ENCODE results near the gene POLA2.
"Not testable (repeated sequence)": the region's sequence is repeated elsewhere in the genome, so short reads cannot be mapped to it uniquely, and the experiment has no call there.

Gene POLA2

DNA sequence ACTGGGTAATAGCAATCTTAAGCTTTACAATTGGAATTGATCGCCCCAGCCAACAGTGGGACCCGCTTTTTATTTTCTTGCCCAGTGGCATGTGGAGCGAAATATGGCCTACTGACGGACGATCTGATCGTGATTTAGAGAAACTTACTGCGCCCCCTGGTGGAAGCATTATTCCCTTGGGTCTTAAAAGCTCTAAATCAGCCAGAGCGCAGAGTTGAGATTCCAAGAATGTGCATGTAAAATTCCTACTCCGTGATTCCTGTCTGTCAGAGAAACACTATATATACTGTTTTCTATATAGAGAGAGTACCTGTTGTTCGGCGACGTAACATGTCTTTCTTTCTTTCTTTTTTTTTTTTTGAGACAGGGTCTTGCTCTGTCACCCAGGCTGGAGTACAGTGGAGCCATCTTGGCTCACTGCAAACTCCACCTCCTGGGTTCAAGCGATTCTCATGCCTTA lies 68.2 kb downstream of the POLA2 start:
- DNase-seq (ENCODE audit: low read depth in 1 of 2, low spot score in 1 of 2), result peak; percentile 36 to 61

DNA sequence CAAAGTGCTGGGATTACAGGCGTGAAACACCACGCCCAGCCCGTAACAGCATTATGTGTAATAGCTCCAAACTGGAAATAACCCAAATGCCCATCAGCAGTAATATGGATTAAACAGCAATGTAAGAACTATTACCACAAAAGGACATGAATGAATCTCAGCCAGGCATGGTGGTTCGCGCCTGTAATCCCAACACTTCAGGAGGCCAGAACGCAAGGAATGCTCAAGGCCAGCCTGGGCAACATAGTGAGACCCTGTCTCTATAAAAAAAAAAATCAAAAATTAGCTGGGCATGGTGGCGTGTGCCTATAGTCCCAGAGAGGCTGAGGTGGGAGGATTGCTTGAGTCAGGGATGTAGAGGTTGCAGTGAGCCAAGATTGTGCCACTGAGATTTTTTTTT lies 68.8 kb downstream of the POLA2 start:
- DNase-seq (ENCODE audit: low read depth in 1 of 2, low spot score in 1 of 2), result no peak

DNA sequence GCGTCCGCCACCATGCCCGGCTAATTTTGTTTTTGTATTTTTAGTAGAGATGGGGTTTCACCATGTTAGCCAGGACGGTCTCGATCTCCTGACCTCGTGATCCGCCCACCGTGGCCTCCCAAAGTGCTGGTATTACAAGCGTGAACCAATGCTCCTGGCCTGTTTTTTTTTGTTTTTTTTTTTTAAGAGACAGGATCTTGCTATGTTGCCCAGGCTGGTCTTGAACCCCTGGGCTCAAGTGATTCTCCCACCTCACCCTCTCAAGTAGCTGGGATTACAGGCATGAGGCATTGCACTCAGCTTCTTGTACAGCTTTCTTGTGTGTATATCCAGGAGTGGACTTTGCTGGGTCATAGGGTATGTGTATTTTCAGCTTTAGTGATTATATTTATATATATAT lies 70.8 kb downstream of the POLA2 start:
- DNase-seq (ENCODE audit: low read depth in 1 of 2, low spot score in 1 of 2), result not testable (repeated sequence)

DNA sequence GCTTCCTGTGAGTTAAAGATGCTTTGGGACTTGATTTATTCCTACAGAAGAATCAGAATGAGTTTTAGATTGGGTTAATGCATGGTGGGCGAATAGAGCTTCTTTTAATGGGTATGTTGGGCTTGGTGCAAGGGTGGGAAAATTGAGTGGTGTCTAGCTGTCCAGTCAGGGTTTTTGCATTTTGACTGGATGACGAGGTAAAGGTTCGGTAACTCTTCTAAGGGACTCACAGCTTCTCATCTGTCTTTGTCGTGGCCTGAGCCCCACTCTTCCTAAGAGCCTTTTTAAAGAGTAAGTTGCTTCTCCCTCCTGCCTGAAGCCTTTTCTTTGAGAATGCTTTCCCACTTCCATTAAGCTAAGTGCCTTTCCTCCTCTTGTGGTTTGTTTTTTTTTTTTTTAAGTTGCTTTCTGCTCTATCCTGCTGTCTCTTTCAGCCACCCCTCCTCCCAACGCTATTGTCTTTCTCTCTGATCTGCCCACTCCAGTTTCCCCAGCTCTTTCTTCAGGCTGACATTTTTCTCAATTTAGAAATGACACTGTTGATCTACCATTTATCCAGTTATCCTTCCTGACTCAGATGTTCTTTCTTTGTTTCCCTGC lies 73.0 kb downstream of the POLA2 start:
- no peak for DNase-seq (ENCODE audit: low read depth in 1 of 2, low spot score in 1 of 2)

DNA sequence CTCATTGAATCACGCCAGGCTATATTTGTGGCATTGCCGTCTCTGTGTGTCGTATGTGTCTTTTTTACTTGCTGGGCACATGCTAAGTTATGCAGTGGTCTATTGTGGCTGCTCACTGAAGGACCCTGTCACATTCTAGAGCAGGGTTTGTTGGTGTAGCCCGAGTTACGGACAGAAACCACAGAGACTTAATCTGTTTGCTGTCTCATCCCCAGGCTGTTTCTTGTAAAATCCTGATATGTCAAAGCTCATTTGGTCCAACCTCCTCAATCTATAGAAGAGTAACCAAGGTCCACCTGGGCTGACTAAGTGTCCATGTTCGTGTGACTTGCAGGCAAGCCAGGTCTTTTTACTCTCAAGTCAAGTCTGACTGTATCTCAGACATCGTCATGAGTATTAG lies 76.9 kb downstream of the POLA2 start:
- DNase-seq (ENCODE audit: low read depth in 1 of 2, low spot score in 1 of 2), result no peak

DNA sequence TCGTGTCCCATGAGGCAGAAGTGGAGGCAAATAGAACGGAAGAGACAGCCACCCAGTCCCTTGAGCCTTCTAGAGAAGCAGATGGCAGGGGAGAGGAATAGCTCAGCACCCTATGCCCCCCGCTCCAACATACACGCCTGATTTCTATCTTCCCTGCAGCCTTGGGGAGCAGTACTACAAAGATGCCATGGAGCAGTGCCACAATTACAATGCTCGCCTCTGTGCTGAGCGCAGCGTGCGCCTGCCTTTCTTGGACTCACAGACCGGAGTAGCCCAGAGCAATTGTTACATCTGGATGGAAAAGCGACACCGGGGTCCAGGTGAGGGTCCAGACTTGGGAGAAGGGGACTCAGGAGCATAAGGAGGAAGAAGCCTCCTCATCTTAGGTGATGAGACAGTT lies 78.5 kb downstream of the POLA2 start:
- no peak for DNase-seq (ENCODE audit: low read depth in 1 of 2, low spot score in 1 of 2)

DNA sequence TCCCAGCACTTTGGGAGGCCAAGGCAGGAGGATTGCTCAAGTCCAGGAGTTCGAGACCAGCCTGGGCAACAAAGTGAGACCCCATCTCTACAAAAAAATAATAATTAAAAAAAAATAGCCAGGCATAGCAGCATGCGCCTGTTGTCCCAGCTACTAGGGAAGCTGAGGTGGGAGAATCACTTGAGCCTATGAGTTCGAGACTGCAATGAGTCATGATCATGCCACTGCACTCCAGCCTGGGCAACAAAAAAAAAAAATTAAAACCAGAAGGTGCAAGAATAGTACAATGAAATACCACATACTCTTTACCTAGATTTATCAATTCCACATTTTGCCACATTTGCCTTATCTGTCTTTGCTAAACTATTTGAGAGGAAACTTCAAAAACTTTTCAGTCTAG lies 80.1 kb downstream of the POLA2 start:
- DNase-seq (ENCODE audit: low read depth in 1 of 2, low spot score in 1 of 2), result no peak
